Prostate gland (tissue), 2 donors: Measurements from ENCODE around the gene CYP19A1. TPM values are rescaled to one million over a fixed set of nuclear protein-coding genes. Genes with fewer than 3 reads are reported as not detected.

Experiments used
- DNase-seq: peaks from one replicate; pipeline ENCODE4 v3.0.0-alpha.2; 2019; ENCODE audit warnings: low spot score
- H3K27ac ChIP-seq, 2 donors: fragments of 200-600 bp; sonication (generic); 2 replicates each; pipeline ENCODE4 v1.5.1; 2017 to 2019
- H3K27me3 ChIP-seq: fragments of 200-600 bp; sonication (generic); replicated peaks from 2 replicates; pipeline ENCODE4 v1.5.1; 2019; ENCODE audit not compliant: insufficient read depth
- H3K36me3 ChIP-seq, 2 donors: fragments of 200-600 bp; sonication (generic); 1 replicate in 1 of 2; 2 replicates in 1 of 2; pipeline versions ENCODE4 v1.5.1 to v1.8.1; 2017 to 2019
- H3K4me1 ChIP-seq: fragments of 200-600 bp; sonication (generic); replicated peaks from 2 replicates; pipeline ENCODE4 v1.5.1; 2019
- H3K4me3 ChIP-seq, 2 donors: fragments of 200-600 bp; sonication (generic); 2 replicates each; pipeline ENCODE4 v1.5.1; 2017 to 2019
- H3K9me3 ChIP-seq: fragments of 200-600 bp; sonication (generic); 2 replicates; pipeline ENCODE4 v1.5.1; 2017
- POLR2A ChIP-seq: fragments of 450-650 bp; IDR thresholded peaks from one replicate; pipeline ENCODE4 v1.6.1; 2016; ENCODE audit warnings: antibody characterized with exemption, mild to moderate bottlenecking
- POLR2AphosphoS5 ChIP-seq: sonication (generic); formaldehyde crosslinking; IDR thresholded peaks from one replicate; pipeline ENCODE4 v1.6.1; 2017; ENCODE audit warnings: antibody characterized with exemption
- WGBS: methylation state at CpG from one replicate; pipeline ENCODE4 v1.1.5; 2018; 5-methylcytosine and 5-hydroxymethylcytosine counted together
- intact Hi-C: fragments of 100-400 bp; cut with DNase I; formaldehyde crosslinking; loops from one replicate; pipeline ENCODE4 v1.14.2; 2022
- microRNA-seq: library from miRNA; unstranded; fragments of <30 nt; microRNA quantifications from one replicate; pipeline ENCODE4, GENCODE V29; 2016
- small RNA-seq, 2 donors: library from RNA; depleted of rRNA; stranded (forward); fragments of <200 nt; gene quantifications; one replicate each; pipeline ENCODE3, GENCODE V24; 2016
- total RNA-seq, 2 donors: library from RNA; depleted of rRNA; stranded (reverse); fragments of >200 nt; gene quantifications; one replicate each; pipeline ENCODE4 v1.1.0, GENCODE V29; 2016
- TF ChIP-seq, protein P1 (sequence below), 4 experiments: fragments of 200-600 bp in 2 of 4; fragments of 450-650 bp in 2 of 4; sonication (generic) in 2 of 4; IDR thresholded peaks; 1 replicate in 3 of 4; 2 replicates in 1 of 4; pipeline ENCODE4 v1.5.1; 2016 to 2019; ENCODE audit warnings: antibody characterized with exemption in 4 of 4, mild to moderate bottlenecking in 2 of 4, moderate library complexity in 2 of 4

CYP19A1 gene
- total RNA-seq, 2 donors from 2014 or later = 4.4 TPM; not detected in 1

GRCh38 chr15:51162865-51163762, 175.3 kb downstream of the CYP19A1 start:
- 4% methylated on average over 8 of the region's 8 CpGs for WGBS
- TF ChIP-seq POLR2AphosphoS5 = peak; percentile 28
- TF ChIP-seq POLR2A = no peak
- TF ChIP-seq, protein P1, sequence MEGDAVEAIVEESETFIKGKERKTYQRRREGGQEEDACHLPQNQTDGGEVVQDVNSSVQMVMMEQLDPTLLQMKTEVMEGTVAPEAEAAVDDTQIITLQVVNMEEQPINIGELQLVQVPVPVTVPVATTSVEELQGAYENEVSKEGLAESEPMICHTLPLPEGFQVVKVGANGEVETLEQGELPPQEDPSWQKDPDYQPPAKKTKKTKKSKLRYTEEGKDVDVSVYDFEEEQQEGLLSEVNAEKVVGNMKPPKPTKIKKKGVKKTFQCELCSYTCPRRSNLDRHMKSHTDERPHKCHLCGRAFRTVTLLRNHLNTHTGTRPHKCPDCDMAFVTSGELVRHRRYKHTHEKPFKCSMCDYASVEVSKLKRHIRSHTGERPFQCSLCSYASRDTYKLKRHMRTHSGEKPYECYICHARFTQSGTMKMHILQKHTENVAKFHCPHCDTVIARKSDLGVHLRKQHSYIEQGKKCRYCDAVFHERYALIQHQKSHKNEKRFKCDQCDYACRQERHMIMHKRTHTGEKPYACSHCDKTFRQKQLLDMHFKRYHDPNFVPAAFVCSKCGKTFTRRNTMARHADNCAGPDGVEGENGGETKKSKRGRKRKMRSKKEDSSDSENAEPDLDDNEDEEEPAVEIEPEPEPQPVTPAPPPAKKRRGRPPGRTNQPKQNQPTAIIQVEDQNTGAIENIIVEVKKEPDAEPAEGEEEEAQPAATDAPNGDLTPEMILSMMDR (IDR thresholded peaks at IDR 0.05) = peak; percentile 84 to 93 (median 86)
- no peaks in the 10 kb centered on the region for H3K4me1 ChIP-seq
- no peaks in the 10 kb centered on the region for H3K9me3 ChIP-seq
- intact Hi-C loops = loop anchor here (1.0 to 5.0 kb wide), 2 partner anchors 29 to 219 kb away; no protein-coding TSS in a partner anchor
- H3K27ac ChIP-seq = peak overlapping the region in 1 of 2 donors; percentile 4
- no peak overlapping the region for H3K4me3 ChIP-seq
- no peaks in the 10 kb centered on the region for H3K27me3 ChIP-seq
- peak; percentile 65 for DNase-seq
- H3K36me3 ChIP-seq = no peaks in the 10 kb centered on the region

- Histone ChIP-seq H3K36me3 (no peaks in the 10 kb centered on the region), H3K27ac (no peak overlapping the region), H3K9me3 (no peaks in the 10 kb centered on the region), H3K4me3 (no peak overlapping the region), H3K4me1 (no peaks in the 10 kb centered on the region), H3K27me3 (no peaks in the 10 kb centered on the region)
- TF ChIP-seq POLR2AphosphoS5 = no peak
- TF ChIP-seq, protein P1 (IDR thresholded peaks at IDR 0.05) = no peak
- no peak for TF ChIP-seq POLR2A
- no peak for DNase-seq
- 100% methylated on average over 3 of the region's 3 CpGs for WGBS
- intact Hi-C loops = loop anchor here (5.0 kb wide), 1 partner anchor 221 kb away; no protein-coding TSS in a partner anchor
Observed at GRCh38 chr15:51161491-51162220, 176.7 kb downstream of the CYP19A1 start.

- 45% methylated on average over 7 of the region's 7 CpGs for WGBS
- H3K27ac ChIP-seq = no peak overlapping the region
- H3K4me1 ChIP-seq = no peaks in the 10 kb centered on the region
- DNase-seq = no peak
- H3K9me3 ChIP-seq = no peaks in the 10 kb centered on the region
- no peaks in the 10 kb centered on the region for H3K27me3 ChIP-seq
- no peak overlapping the region for H3K4me3 ChIP-seq
- intact Hi-C loops = loop anchor here (5.0 kb wide), 1 partner anchor 222 kb away; no protein-coding TSS in a partner anchor
- no peaks in the 10 kb centered on the region for H3K36me3 ChIP-seq
- TF ChIP-seq POLR2A (no peak), POLR2AphosphoS5 (no peak)
- TF ChIP-seq, protein P1 (IDR thresholded peaks at IDR 0.05) = no peak
Observed at GRCh38 chr15:51160484-51160883, 177.9 kb downstream of the CYP19A1 start.

Small RNA genes within 50 kb of the gene (microRNA-seq; reads per million reads assigned to microRNA genes)
- not detected for gene MIR4713
- not detected for gene MIR7973-1
- gene MIR7973-2 = not detected

Small RNA genes within 50 kb of the gene (small RNA-seq; reads per million reads assigned to genes)
- gene AC020891.4 (0 reads per million in 2 donors), gene MIR4713 (0 reads per million in 2 donors), gene MIR7973-1 (0 reads per million in 2 donors)

Other genes starting within 250 kb of the CYP19A1 start
- 1 to 10 TPM in 1 of 2 donors, under 1 TPM in 1; 0.87 to 3.5 TPM for gene TNFAIP8L3, start 243.7 kb downstream of the CYP19A1 start, total RNA-seq
- gene GLDN, start 3.1 kb upstream of the CYP19A1 start, total RNA-seq = 1 to 10 TPM; 1.2 to 1.4 TPM